WTC11 (cell line): ENCODE measurements around the gene KCNJ16. TPM values are rescaled to one million over a fixed set of nuclear protein-coding genes. Genes with fewer than 3 reads are reported as not detected.

Experiments used
- ATAC-seq: fragments of 200-7000 bp; cut with Tn5 transposase; 2 replicates; pipeline ENCODE4 v1.10.0; 2021; ENCODE audit warnings: mild to moderate bottlenecking, moderate library complexity
- CTCF ChIA-PET: fragments of 300-600 bp; sonication (Branson Sonifier 250); formaldehyde crosslinking; loops from one replicate; lab custom pipeline; 2021; ENCODE audit warnings: antibody characterized with exemption; lab: Charles Lee
- POLR2A ChIA-PET: fragments of 350-600 bp; sonication (Branson Sonifier 250); formaldehyde crosslinking; loops from one replicate; lab custom pipeline; 2021; ENCODE audit warnings: antibody characterized with exemption; lab: Charles Lee
- DNase-seq: peaks from one replicate; pipeline ENCODE4 v3.0.0; 2021; ENCODE audit warnings: low spot score
- H3K27ac Mint-ChIP-seq: 2 replicates; pipeline ENCODE4 v1.8.0; 2021; ENCODE audit warnings: mixed read lengths
- H3K27me3 Mint-ChIP-seq: 2 replicates; pipeline ENCODE4 v1.8.0; 2021; ENCODE audit warnings: low read depth, mild to moderate bottlenecking, moderate library complexity, mixed read lengths
- H3K36me3 Mint-ChIP-seq: 2 replicates; pipeline ENCODE4 v1.8.0; 2021; ENCODE audit warnings: mixed read lengths
- H3K4me1 Mint-ChIP-seq: 2 replicates; pipeline ENCODE4 v1.8.0; 2022; ENCODE audit warnings: mixed read lengths
- H3K4me3 Mint-ChIP-seq: 2 replicates; pipeline ENCODE4 v1.8.0; 2021; ENCODE audit warnings: mild to moderate bottlenecking, moderate library complexity, mixed read lengths
- H3K9me3 Mint-ChIP-seq: 2 replicates; pipeline ENCODE4 v1.8.0; 2021; ENCODE audit warnings: mixed read lengths
- ARID4B ChIP-seq: sonication (generic); formaldehyde crosslinking; IDR thresholded peaks from 2 replicates; pipeline ENCODE4 v1.8.0; 2023; ENCODE audit warnings: missing genetic modification reagents, mild to moderate bottlenecking, borderline replicate concordance
- CREM ChIP-seq: sonication (generic); formaldehyde crosslinking; IDR thresholded peaks from 2 replicates; pipeline ENCODE4 v1.8.1; 2022; ENCODE audit warnings: mild to moderate bottlenecking, missing genetic modification reagents, moderate library complexity
- E2F1 ChIP-seq: sonication (generic); formaldehyde crosslinking; IDR thresholded peaks from 2 replicates; pipeline ENCODE4 v1.8.0; 2022; ENCODE audit warnings: mild to moderate bottlenecking, missing genetic modification reagents
- EMX1 ChIP-seq: fragments of 250-450 bp; sonication (Bioruptor Pico); IDR thresholded peaks from 2 replicates; pipeline ENCODE4 v1.8.0; 2021; ENCODE audit warnings: mild to moderate bottlenecking
- FOXK1 ChIP-seq: sonication (generic); formaldehyde crosslinking; IDR thresholded peaks from 2 replicates; pipeline ENCODE4 v1.8.0; 2022; ENCODE audit warnings: mild to moderate bottlenecking, moderate library complexity, missing genetic modification reagents
- GTF2I ChIP-seq: fragments of 250-450 bp; sonication (Bioruptor Pico); conservative IDR thresholded peaks from 2 replicates; pipeline ENCODE4 v1.4.0; 2021; ENCODE audit warnings: mild to moderate bottlenecking
- KAT7 ChIP-seq: sonication (generic); formaldehyde crosslinking; IDR thresholded peaks from 2 replicates; pipeline ENCODE4 v1.8.1; 2023; ENCODE audit warnings: missing genetic modification reagents, mild to moderate bottlenecking, borderline replicate concordance
- MYBL2 ChIP-seq: sonication (generic); formaldehyde crosslinking; IDR thresholded peaks from 2 replicates; pipeline ENCODE4 v1.8.1; 2023; ENCODE audit warnings: mild to moderate bottlenecking, moderate library complexity, missing genetic modification reagents
- NFATC4 ChIP-seq: fragments of 250-450 bp; sonication (Bioruptor Pico); IDR thresholded peaks from 2 replicates; pipeline ENCODE4 v1.9.0; 2021; ENCODE audit warnings: mild to moderate bottlenecking
- NFE2L1 ChIP-seq: sonication (generic); formaldehyde crosslinking; IDR thresholded peaks from 2 replicates; pipeline ENCODE4 v1.8.1; 2023; ENCODE audit warnings: missing genetic modification reagents
- RELA ChIP-seq: sonication (generic); formaldehyde crosslinking; IDR thresholded peaks from 2 replicates; pipeline ENCODE4 v1.8.1; 2022; ENCODE audit warnings: missing genetic modification reagents, mild to moderate bottlenecking, borderline replicate concordance
- RORB ChIP-seq: fragments of 250-450 bp; sonication (Bioruptor Pico); IDR thresholded peaks from 2 replicates; pipeline ENCODE4 v1.9.0; 2021; ENCODE audit warnings: mild to moderate bottlenecking
- SMAD3 ChIP-seq: sonication (generic); formaldehyde crosslinking; IDR thresholded peaks from 2 replicates; pipeline ENCODE4 v1.8.0; 2022; ENCODE audit warnings: missing genetic modification reagents, mild to moderate bottlenecking, borderline replicate concordance
- TCF7 ChIP-seq: sonication (generic); formaldehyde crosslinking; IDR thresholded peaks from 2 replicates; pipeline ENCODE4 v1.8.0; 2022; ENCODE audit warnings: mild to moderate bottlenecking, low read depth, missing genetic modification reagents, moderate library complexity
- TEAD4 ChIP-seq: sonication (generic); formaldehyde crosslinking; IDR thresholded peaks from 2 replicates; pipeline ENCODE4 v1.8.0; 2022; ENCODE audit warnings: mild to moderate bottlenecking, missing genetic modification reagents
- ZBTB21 ChIP-seq: sonication (generic); formaldehyde crosslinking; IDR thresholded peaks from 2 replicates; pipeline ENCODE4 v1.8.1; 2023; ENCODE audit warnings: mild to moderate bottlenecking, missing genetic modification reagents, borderline replicate concordance
- ZNF138 ChIP-seq: sonication (generic); formaldehyde crosslinking; conservative IDR thresholded peaks from 2 replicates; pipeline ENCODE4 v1.8.1; 2022; ENCODE audit warnings: mild to moderate bottlenecking, moderate library complexity, missing genetic modification reagents
- ZNF263 ChIP-seq: sonication (generic); formaldehyde crosslinking; IDR thresholded peaks from 2 replicates; pipeline ENCODE4 v1.8.1; 2022; ENCODE audit warnings: low read depth, mild to moderate bottlenecking, moderate library complexity, missing genetic modification reagents
- ZNF416 ChIP-seq: fragments of 250-450 bp; sonication (Bioruptor Pico); IDR thresholded peaks from 2 replicates; pipeline ENCODE4 v1.9.0; 2021; ENCODE audit warnings: mild to moderate bottlenecking, inconsistent platforms
- ZNF423 ChIP-seq: fragments of 250-450 bp; sonication (Bioruptor Pico); IDR thresholded peaks from 2 replicates; pipeline ENCODE4 v2.1.2; 2022; ENCODE audit warnings: mild to moderate bottlenecking, moderate library complexity
- ZSCAN18 ChIP-seq: fragments of 250-450 bp; sonication (Bioruptor Pico); IDR thresholded peaks from 2 replicates; pipeline ENCODE4 v2.1.2; 2022; ENCODE audit warnings: mild to moderate bottlenecking, moderate library complexity
- total RNA-seq: library from RNA; stranded (reverse); gene quantifications from 3 replicates; pipeline ENCODE4 v1.2.3, GENCODE V29; 2021
- TF ChIP-seq, protein P1 (sequence below): sonication (generic); formaldehyde crosslinking; IDR thresholded peaks from 2 replicates; pipeline ENCODE4 v1.8.0; 2022; ENCODE audit warnings: missing genetic modification reagents

KCNJ16 gene
- total RNA-seq, 1 experiment from 2014 or later, result not detected

- POLR2A ChIA-PET, result no interaction called here
- Mint-ChIP-seq H3K27ac (no peak overlapping the region), H3K36me3 (peaks cover 10% of the 10 kb centered on the region; the same call in 1 of the 2 replicates), H3K4me3 (no peak overlapping the region), H3K4me1 (peaks cover 24% of the 10 kb centered on the region), H3K9me3 (0 out of 2 replicates have a peak, but pooled peaks cover 3% of the 10 kb centered on the region), H3K27me3 (peaks cover 37% of the 10 kb centered on the region)
- CTCF ChIA-PET, result no interaction called here
- ATAC-seq (no peak), DNase-seq (no peak)
- TF ChIP-seq CREM (CRISPR knock-in tag) (no peak), KAT7 (no peak), NFE2L1 (CRISPR knock-in tag) (no peak), ZNF263 (no peak), EMX1 (CRISPR knock-in tag) (no peak), E2F1 (CRISPR knock-in tag) (no peak)
- TF ChIP-seq, protein P1, sequence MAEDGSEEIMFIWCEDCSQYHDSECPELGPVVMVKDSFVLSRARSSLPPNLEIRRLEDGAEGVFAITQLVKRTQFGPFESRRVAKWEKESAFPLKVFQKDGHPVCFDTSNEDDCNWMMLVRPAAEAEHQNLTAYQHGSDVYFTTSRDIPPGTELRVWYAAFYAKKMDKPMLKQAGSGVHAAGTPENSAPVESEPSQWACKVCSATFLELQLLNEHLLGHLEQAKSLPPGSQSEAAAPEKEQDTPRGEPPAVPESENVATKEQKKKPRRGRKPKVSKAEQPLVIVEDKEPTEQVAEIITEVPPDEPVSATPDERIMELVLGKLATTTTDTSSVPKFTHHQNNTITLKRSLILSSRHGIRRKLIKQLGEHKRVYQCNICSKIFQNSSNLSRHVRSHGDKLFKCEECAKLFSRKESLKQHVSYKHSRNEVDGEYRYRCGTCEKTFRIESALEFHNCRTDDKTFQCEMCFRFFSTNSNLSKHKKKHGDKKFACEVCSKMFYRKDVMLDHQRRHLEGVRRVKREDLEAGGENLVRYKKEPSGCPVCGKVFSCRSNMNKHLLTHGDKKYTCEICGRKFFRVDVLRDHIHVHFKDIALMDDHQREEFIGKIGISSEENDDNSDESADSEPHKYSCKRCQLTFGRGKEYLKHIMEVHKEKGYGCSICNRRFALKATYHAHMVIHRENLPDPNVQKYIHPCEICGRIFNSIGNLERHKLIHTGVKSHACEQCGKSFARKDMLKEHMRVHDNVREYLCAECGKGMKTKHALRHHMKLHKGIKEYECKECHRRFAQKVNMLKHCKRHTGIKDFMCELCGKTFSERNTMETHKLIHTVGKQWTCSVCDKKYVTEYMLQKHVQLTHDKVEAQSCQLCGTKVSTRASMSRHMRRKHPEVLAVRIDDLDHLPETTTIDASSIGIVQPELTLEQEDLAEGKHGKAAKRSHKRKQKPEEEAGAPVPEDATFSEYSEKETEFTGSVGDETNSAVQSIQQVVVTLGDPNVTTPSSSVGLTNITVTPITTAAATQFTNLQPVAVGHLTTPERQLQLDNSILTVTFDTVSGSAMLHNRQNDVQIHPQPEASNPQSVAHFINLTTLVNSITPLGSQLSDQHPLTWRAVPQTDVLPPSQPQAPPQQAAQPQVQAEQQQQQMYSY, result no peak
Measured at GRCh38 chr17:70172449-70172848, 97.4 kb downstream of the KCNJ16 start.

- TF ChIP-seq GTF2I (CRISPR knock-in tag) (no peak), NFATC4 (CRISPR knock-in tag) (no peak), ZNF416 (no peak), ZNF423 (CRISPR knock-in tag) (no peak), TCF7 (CRISPR knock-in tag) (no peak), MYBL2 (CRISPR knock-in tag) (no peak), ZNF138 (no peak), RELA (CRISPR knock-in tag) (no peak), RORB (CRISPR knock-in tag) (no peak), TEAD4 (CRISPR knock-in tag) (no peak), ZBTB21 (CRISPR knock-in tag) (no peak), SMAD3 (CRISPR knock-in tag) (no peak), NFE2L1 (CRISPR knock-in tag) (no peak), FOXK1 (no peak)
- CTCF ChIA-PET, result no interaction called here
Measured at GRCh38 chr17:70172923-70173322, 97.9 kb downstream of the KCNJ16 start.

GRCh38 chr17:70173681-70174080, 98.7 kb downstream of the KCNJ16 start:
- Mint-ChIP-seq H3K4me3 (no peak overlapping the region), H3K36me3 (peaks cover 10% of the 10 kb centered on the region; the same call in 1 of the 2 replicates), H3K27ac (no peak overlapping the region), H3K9me3 (0 out of 2 replicates have a peak, but pooled peaks cover 3% of the 10 kb centered on the region), H3K4me1 (peaks cover 25% of the 10 kb centered on the region), H3K27me3 (peaks cover 26% of the 10 kb centered on the region)
- POLR2A ChIA-PET, result no interaction called here
- no peak for DNase-seq
- no peak for TF ChIP-seq ZSCAN18
- no peak for TF ChIP-seq ZNF263
- no peak for TF ChIP-seq MYBL2 (CRISPR knock-in tag)
- TF ChIP-seq RORB (CRISPR knock-in tag), result no peak
- TF ChIP-seq ARID4B, result no peak
- ATAC-seq, result no peak
- CTCF ChIA-PET, result no interaction called here

More at GRCh38 chr17:70172923-70173322, 97.9 kb downstream of the KCNJ16 start:
- DNase-seq, result no peak
- ATAC-seq, result no peak
- Mint-ChIP-seq H3K4me1 (peaks cover 21% of the 10 kb centered on the region), H3K27me3 (peaks cover 32% of the 10 kb centered on the region), H3K27ac (no peak overlapping the region), H3K4me3 (no peak overlapping the region), H3K9me3 (0 out of 2 replicates have a peak, but pooled peaks cover 3% of the 10 kb centered on the region), H3K36me3 (peaks cover 10% of the 10 kb centered on the region; the same call in 1 of the 2 replicates)
- POLR2A ChIA-PET, result no interaction called here
